Prostate gland (tissue), 2 donors: Measurements from ENCODE around the gene TLR5. TPM values are rescaled to one million over a fixed set of nuclear protein-coding genes. Genes with fewer than 3 reads are reported as not detected.

ENCODE experiments used
- DNase-seq: peaks from one replicate; pipeline ENCODE4 v3.0.0-alpha.2; 2019; ENCODE audit warnings: low spot score
- H3K27ac ChIP-seq, 2 donors: fragments of 200-600 bp; sonication (generic); 2 replicates each; pipeline ENCODE4 v1.5.1; 2017 to 2019
- H3K27me3 ChIP-seq: fragments of 200-600 bp; sonication (generic); replicated peaks from 2 replicates; pipeline ENCODE4 v1.5.1; 2019; ENCODE audit not compliant: insufficient read depth
- H3K36me3 ChIP-seq, 2 donors: fragments of 200-600 bp; sonication (generic); 1 replicate in 1 of 2; 2 replicates in 1 of 2; pipeline versions ENCODE4 v1.5.1 to v1.8.1; 2017 to 2019
- H3K4me1 ChIP-seq: fragments of 200-600 bp; sonication (generic); replicated peaks from 2 replicates; pipeline ENCODE4 v1.5.1; 2019
- H3K4me3 ChIP-seq, 2 donors: fragments of 200-600 bp; sonication (generic); 2 replicates each; pipeline ENCODE4 v1.5.1; 2017 to 2019
- H3K9me3 ChIP-seq: fragments of 200-600 bp; sonication (generic); 2 replicates; pipeline ENCODE4 v1.5.1; 2017
- POLR2A ChIP-seq: fragments of 450-650 bp; IDR thresholded peaks from one replicate; pipeline ENCODE4 v1.6.1; 2016; ENCODE audit warnings: antibody characterized with exemption, mild to moderate bottlenecking
- POLR2AphosphoS5 ChIP-seq: sonication (generic); formaldehyde crosslinking; IDR thresholded peaks from one replicate; pipeline ENCODE4 v1.6.1; 2017; ENCODE audit warnings: antibody characterized with exemption
- WGBS: methylation state at CpG from one replicate; pipeline ENCODE4 v1.1.5; 2018; 5-methylcytosine and 5-hydroxymethylcytosine counted together
- intact Hi-C: fragments of 100-400 bp; cut with DNase I; formaldehyde crosslinking; loops from one replicate; pipeline ENCODE4 v1.14.2; 2022
- total RNA-seq, 2 donors: library from RNA; depleted of rRNA; stranded (reverse); fragments of >200 nt; gene quantifications; one replicate each; pipeline ENCODE4 v1.1.0, GENCODE V29; 2016
- TF ChIP-seq, protein P1 (sequence below), 4 experiments: fragments of 200-600 bp in 2 of 4; fragments of 450-650 bp in 2 of 4; sonication (generic) in 2 of 4; IDR thresholded peaks; 1 replicate in 3 of 4; 2 replicates in 1 of 4; pipeline ENCODE4 v1.5.1; 2016 to 2019; ENCODE audit warnings: antibody characterized with exemption in 4 of 4, mild to moderate bottlenecking in 2 of 4, moderate library complexity in 2 of 4

Gene TLR5
- total RNA-seq, 2 donors from 2014 or later, result 7.4 to 14.2 TPM

DNA sequence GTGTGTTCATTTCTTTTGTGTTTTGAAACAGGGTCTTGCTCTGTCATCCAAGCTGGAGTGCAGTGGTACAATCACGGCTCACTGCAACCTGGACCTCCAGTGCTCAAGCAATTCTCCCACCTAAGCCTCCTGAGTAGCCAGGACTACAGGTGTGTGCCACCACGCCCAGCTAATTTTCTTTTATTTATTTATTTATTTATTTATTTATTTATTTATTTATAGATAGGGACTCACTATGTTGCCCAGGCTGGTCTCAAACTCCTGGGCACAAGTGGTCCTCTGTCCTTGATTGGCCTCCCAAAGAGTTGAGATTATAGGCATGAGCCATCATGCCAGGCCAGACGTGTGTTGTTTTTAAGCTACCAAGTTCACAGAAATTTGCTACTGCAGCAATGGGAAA lies 43.8 kb upstream of the TLR5 start:
- no peaks in the 10 kb centered on the region for H3K27me3 ChIP-seq
- DNase-seq, result no peak
- no peaks in the 10 kb centered on the region for H3K9me3 ChIP-seq
- no peak overlapping the region for H3K4me3 ChIP-seq
- H3K36me3 ChIP-seq, result no peaks in the 10 kb centered on the region
- intact Hi-C loops, result no loop called here
- WGBS, result 95% methylated on average over 3 of the region's 3 CpGs
- H3K27ac ChIP-seq, result no peak overlapping the region
- TF ChIP-seq, protein P1, sequence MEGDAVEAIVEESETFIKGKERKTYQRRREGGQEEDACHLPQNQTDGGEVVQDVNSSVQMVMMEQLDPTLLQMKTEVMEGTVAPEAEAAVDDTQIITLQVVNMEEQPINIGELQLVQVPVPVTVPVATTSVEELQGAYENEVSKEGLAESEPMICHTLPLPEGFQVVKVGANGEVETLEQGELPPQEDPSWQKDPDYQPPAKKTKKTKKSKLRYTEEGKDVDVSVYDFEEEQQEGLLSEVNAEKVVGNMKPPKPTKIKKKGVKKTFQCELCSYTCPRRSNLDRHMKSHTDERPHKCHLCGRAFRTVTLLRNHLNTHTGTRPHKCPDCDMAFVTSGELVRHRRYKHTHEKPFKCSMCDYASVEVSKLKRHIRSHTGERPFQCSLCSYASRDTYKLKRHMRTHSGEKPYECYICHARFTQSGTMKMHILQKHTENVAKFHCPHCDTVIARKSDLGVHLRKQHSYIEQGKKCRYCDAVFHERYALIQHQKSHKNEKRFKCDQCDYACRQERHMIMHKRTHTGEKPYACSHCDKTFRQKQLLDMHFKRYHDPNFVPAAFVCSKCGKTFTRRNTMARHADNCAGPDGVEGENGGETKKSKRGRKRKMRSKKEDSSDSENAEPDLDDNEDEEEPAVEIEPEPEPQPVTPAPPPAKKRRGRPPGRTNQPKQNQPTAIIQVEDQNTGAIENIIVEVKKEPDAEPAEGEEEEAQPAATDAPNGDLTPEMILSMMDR (IDR thresholded peaks at IDR 0.05), result no peak
- TF ChIP-seq POLR2AphosphoS5 (no peak), POLR2A (no peak)
- no peaks in the 10 kb centered on the region for H3K4me1 ChIP-seq

DNA sequence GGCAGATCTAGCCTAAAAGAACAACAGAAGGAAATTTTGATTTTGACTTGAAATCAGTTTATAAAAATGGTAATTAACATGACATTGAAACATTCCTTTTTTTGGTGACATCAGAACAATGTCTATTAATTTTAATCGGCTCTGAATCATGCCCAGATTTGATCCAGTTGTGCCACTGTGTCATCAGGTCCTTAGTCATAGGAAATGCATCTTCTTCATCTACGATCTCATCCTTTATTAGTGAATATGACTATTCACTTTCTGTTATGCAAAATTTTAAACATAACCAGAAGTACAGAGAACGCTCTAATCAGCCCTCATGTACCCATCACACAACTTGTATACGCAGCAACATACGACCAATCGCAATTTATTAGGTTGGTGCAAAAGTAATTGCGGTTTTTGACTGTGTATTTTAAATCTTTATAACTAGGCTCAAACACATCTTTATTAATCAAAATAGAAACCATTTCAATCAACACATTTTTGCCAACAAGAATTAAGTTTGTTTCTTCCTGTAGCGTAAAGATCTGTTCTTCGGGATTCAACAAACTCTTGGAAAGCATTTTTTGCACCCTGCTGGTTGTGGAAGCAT lies 40.3 kb upstream of the TLR5 start:
- WGBS, result 89% methylated on average over 9 of the region's 9 CpGs

DNA sequence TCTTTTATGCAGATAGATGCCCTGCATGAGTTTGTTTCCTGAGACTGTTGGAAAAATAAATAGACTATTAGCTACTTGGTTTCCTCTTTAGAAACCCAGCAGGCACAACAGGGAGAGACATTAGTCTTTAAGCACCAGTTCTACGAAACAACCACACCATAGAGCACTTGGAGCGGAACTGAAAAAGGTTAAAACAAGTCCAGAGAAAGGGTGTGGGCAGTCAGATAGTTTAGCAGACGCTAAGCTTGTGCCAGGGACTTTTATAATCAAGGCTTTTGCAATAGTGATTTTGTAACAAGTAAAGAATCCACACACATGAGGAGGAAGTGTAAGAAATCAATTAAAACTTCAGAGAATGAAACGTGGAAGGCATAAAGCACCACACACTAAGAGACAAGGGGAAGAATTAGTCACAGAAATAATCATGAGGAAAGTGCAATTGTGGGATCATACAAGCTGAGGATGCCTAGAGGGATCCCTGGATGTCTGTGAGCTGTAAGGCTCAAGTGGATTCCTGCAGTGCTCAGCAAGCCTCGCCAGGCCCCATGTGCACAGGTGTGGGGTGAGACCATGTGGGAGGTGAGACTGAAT lies 37.8 kb upstream of the TLR5 start:
- 57% methylated on average over 5 of the region's 5 CpGs for WGBS
- Histone ChIP-seq H3K9me3 (no peaks in the 10 kb centered on the region), H3K36me3 (no peaks in the 10 kb centered on the region), H3K27ac (no peak overlapping the region), H3K4me1 (no peaks in the 10 kb centered on the region), H3K4me3 (no peak overlapping the region), H3K27me3 (no peaks in the 10 kb centered on the region)
- intact Hi-C loops, result no loop called here
- DNase-seq, result no peak
- no peak for TF ChIP-seq POLR2A
- peak; percentile 31 for TF ChIP-seq POLR2AphosphoS5

More for the DNA sequence above, 40.3 kb upstream of the TLR5 start:
- Histone ChIP-seq H3K9me3 (no peaks in the 10 kb centered on the region), H3K4me1 (no peaks in the 10 kb centered on the region), H3K27ac (no peak overlapping the region), H3K27me3 (no peaks in the 10 kb centered on the region), H3K36me3 (no peaks in the 10 kb centered on the region), H3K4me3 (no peak overlapping the region)
- TF ChIP-seq POLR2A (no peak), POLR2AphosphoS5 (no peak)
- TF ChIP-seq, protein P1 (IDR thresholded peaks at IDR 0.05), result no peak
- intact Hi-C loops, result no loop called here
- DNase-seq, result no peak

DNA sequence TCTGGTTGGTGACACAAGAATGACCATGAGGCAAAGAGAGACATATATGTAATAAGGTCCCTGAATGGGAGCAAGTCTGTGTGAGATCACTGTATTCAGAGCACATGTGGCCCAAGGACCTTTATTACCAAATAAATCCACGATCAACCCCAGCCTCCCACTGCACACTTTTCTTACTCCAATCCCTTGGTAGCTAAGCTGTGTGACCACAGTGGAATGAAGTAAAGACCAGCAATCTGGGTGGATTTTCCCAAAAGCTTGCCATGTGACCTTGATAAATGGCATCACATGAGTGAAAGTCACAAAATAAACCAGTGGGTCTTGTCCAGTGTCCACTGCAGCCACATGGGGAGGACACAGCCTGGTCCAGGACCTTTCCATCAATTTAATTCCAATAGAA lies 36.7 kb upstream of the TLR5 start:
- no peaks in the 10 kb centered on the region for H3K4me1 ChIP-seq
- 38% methylated on average over 1 of the region's 1 CpG for WGBS
- H3K4me3 ChIP-seq, result no peak overlapping the region
- H3K27ac ChIP-seq, result no peak overlapping the region
- TF ChIP-seq, protein P1 (IDR thresholded peaks at IDR 0.05), result no peak
- no peak for TF ChIP-seq POLR2A
- no peak for TF ChIP-seq POLR2AphosphoS5
- no peaks in the 10 kb centered on the region for H3K27me3 ChIP-seq
- intact Hi-C loops, result no loop called here
- no peaks in the 10 kb centered on the region for H3K9me3 ChIP-seq
- no peaks in the 10 kb centered on the region for H3K36me3 ChIP-seq
- no peak for DNase-seq

DNA sequence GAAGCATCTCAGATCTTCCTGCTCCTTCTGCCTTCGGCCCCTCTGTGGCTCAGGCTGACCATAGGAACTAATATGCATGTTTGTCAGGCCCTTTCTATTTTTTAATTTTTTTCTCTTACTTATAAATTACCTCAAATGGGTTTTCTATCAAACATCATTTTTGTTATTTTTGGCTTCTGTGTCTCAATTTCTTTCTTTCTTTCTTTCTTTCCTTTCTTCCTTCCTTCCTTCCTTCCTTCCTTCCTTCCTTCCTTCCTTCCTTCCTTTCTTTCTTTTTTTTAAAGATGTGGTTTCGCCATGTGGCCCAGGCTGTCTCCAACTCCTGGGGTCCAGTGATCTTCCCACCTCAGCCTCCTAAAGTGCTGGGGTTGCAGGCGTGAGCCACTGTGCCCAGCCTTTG lies 36.2 kb upstream of the TLR5 start:
- H3K36me3 ChIP-seq, result no peaks in the 10 kb centered on the region
- no peaks in the 10 kb centered on the region for H3K4me1 ChIP-seq
- H3K27ac ChIP-seq, result no peak overlapping the region
- TF ChIP-seq POLR2A (no peak), POLR2AphosphoS5 (no peak)
- TF ChIP-seq, protein P1 (IDR thresholded peaks at IDR 0.05), result no peak
- H3K4me3 ChIP-seq, result no peak overlapping the region
- no peaks in the 10 kb centered on the region for H3K9me3 ChIP-seq
- WGBS, result 95% methylated on average over 3 of the region's 3 CpGs
- H3K27me3 ChIP-seq, result no peaks in the 10 kb centered on the region
- no peak for DNase-seq
- intact Hi-C loops, result no loop called here
